IMR-90 (cell line): ENCODE data around the gene SSTR4. TPM values are rescaled to one million over a fixed set of nuclear protein-coding genes. Genes with fewer than 3 reads are reported as not detected.

Experiments
- ATAC-seq: fragments of 200-7000 bp; cut with Tn5 transposase; 2 replicates; pipeline ENCODE4 v1.9.1; 2020; ENCODE audit warnings: low read depth, mild to moderate bottlenecking, moderate library complexity
- BruUV-seq: library from RNA; stranded (reverse); fragments of 400-500 nt; replicated peaks from 2 replicates; lab custom pipeline; 2021; lab: Mats Ljungman, UMichigan
- CTCF ChIA-PET: fragments of 300-600 bp; formaldehyde crosslinking; extraction: SDS; loops from one replicate; lab custom pipeline; 2021; ENCODE audit warnings: antibody characterized with exemption; lab: Yijun Ruan, JAX
- POLR2A ChIA-PET: fragments of 300-600 bp; sonication (Branson Sonifier 250); formaldehyde crosslinking; loops from one replicate; lab custom pipeline; 2022; ENCODE audit warnings: antibody characterized with exemption; ENCODE audit not compliant: unreplicated experiment; lab: Charles Lee
- DNase-seq: peaks from one replicate; pipeline ENCODE4 v3.0.0; 2013
- H2AFZ ChIP-seq: replicated peaks from 2 replicates; pipeline ENCODE3; 2013; ENCODE audit warnings: low read length, mild to moderate bottlenecking; ENCODE audit not compliant: poor library complexity
- H2AK5ac ChIP-seq: 2 replicates; pipeline ENCODE4 v1.6.1; 2013; ENCODE audit warnings: low read depth, low read length, inconsistent platforms
- H2AK9ac ChIP-seq: replicated peaks from 2 replicates; pipeline ENCODE3; 2013; ENCODE audit warnings: mild to moderate bottlenecking, low read depth, low read length, moderate library complexity; ENCODE audit not compliant: poor library complexity
- H2BK120ac ChIP-seq: 2 replicates; pipeline ENCODE4 v1.6.1; 2013; ENCODE audit warnings: low read depth, low read length, inconsistent platforms
- H2BK15ac ChIP-seq: 3 replicates; pipeline ENCODE4 v1.6.1; 2013; ENCODE audit warnings: low read depth, low read length, inconsistent platforms
- H2BK20ac ChIP-seq: 2 replicates; pipeline ENCODE4 v1.6.1; 2013; ENCODE audit warnings: low read depth, mild to moderate bottlenecking, inconsistent platforms, low read length, moderate library complexity
- H2BK5ac ChIP-seq: 2 replicates; pipeline ENCODE4 v1.6.1; 2013; ENCODE audit warnings: mild to moderate bottlenecking, low read depth, low read length, inconsistent platforms; ENCODE audit not compliant: poor library complexity, severe bottlenecking
- H3K14ac ChIP-seq: replicated peaks from 2 replicates; pipeline ENCODE4 v1.6.1; 2013; ENCODE audit warnings: low read depth, low read length, inconsistent platforms
- H3K18ac ChIP-seq: 2 replicates; pipeline ENCODE4 v1.6.1; 2013; ENCODE audit warnings: low read depth, low read length, control low read depth
- H3K23ac ChIP-seq: 2 replicates; pipeline ENCODE4 v1.6.1; 2013; ENCODE audit warnings: low read depth, low read length, inconsistent platforms
- H3K27ac ChIP-seq: 2 replicates; pipeline ENCODE4 v1.5.1; 2013; ENCODE audit warnings: mild to moderate bottlenecking, control low read depth, low read length; ENCODE audit not compliant: insufficient read depth
- H3K27me3 ChIP-seq: 2 replicates; pipeline ENCODE4 v1.6.1; 2013; ENCODE audit warnings: low read length; ENCODE audit not compliant: control insufficient read depth, insufficient read depth
- H3K36me3 ChIP-seq: 2 replicates; pipeline ENCODE4 v1.6.1; 2013; ENCODE audit warnings: low read length, mixed read lengths; ENCODE audit not compliant: control insufficient read depth, insufficient read depth
- H3K4ac ChIP-seq: 2 replicates; pipeline ENCODE4 v1.6.1; 2013; ENCODE audit warnings: low read depth, low read length, inconsistent platforms
- H3K4me1 ChIP-seq: 2 replicates; pipeline ENCODE4 v1.6.1; 2013; ENCODE audit warnings: low read length, mixed read lengths; ENCODE audit not compliant: control insufficient read depth, insufficient read depth
- H3K4me2 ChIP-seq: 2 replicates; pipeline ENCODE4 v1.6.1; 2013; ENCODE audit warnings: low read depth, mild to moderate bottlenecking, control low read depth, low read length, moderate library complexity
- H3K4me3 ChIP-seq: 2 replicates; pipeline ENCODE4 v1.5.1; 2013; ENCODE audit warnings: low read depth, mild to moderate bottlenecking, control low read depth, low read length, moderate library complexity; ENCODE audit not compliant: insufficient read depth
- H3K56ac ChIP-seq: 2 replicates; pipeline ENCODE4 v1.6.1; 2013; ENCODE audit warnings: low read length, inconsistent platforms; ENCODE audit not compliant: insufficient read depth; ENCODE audit errors: extremely low read depth
- H3K79me1 ChIP-seq, 2 experiments: 2 replicates each; pipeline ENCODE4 v1.6.1; 2013; ENCODE audit warnings: low read length in 2 of 2, inconsistent platforms in 1 of 2, low read depth in 1 of 2
- H3K9ac ChIP-seq: 2 replicates; pipeline ENCODE4 v1.6.1; 2013; ENCODE audit warnings: low read depth, low read length, control low read depth
- H3K9me1 ChIP-seq: 2 replicates; pipeline ENCODE4 v1.6.1; 2013; ENCODE audit warnings: low read length, inconsistent platforms; ENCODE audit not compliant: insufficient read depth
- H3K9me3 ChIP-seq: 2 replicates; pipeline ENCODE4 v1.6.1; 2013; ENCODE audit warnings: low read length; ENCODE audit not compliant: control insufficient read depth, insufficient read depth
- H4K20me1 ChIP-seq: 2 replicates; pipeline ENCODE4 v1.6.1; 2013; ENCODE audit warnings: low read length, inconsistent platforms; ENCODE audit not compliant: insufficient read depth
- H4K5ac ChIP-seq: 2 replicates; pipeline ENCODE4 v1.6.1; 2013; ENCODE audit warnings: mild to moderate bottlenecking, low read depth, low read length, control low read depth
- H4K8ac ChIP-seq, 2 experiments: 2 replicates each; pipeline ENCODE4 v1.6.1; 2013; ENCODE audit warnings: low read depth in 2 of 2, low read length in 2 of 2, control low read depth in 1 of 2, inconsistent platforms in 1 of 2
- H4K91ac ChIP-seq: 2 replicates; pipeline ENCODE4 v1.6.1; 2013; ENCODE audit warnings: low read depth, low read length, inconsistent platforms; ENCODE audit not compliant: insufficient read depth
- BHLHE40 ChIP-seq: fragments of 150-350 bp; IDR thresholded peaks from 2 replicates; pipeline ENCODE4 v1.6.1; 2016; ENCODE audit warnings: mild to moderate bottlenecking, low read depth, low read length
- CEBPB ChIP-seq: IDR thresholded peaks from 2 replicates; pipeline ENCODE4 v1.6.1; 2012; ENCODE audit warnings: low read depth, low read length, improper control_type of control experiment
- CHD1 ChIP-seq: IDR thresholded peaks from 2 replicates; pipeline ENCODE4 v1.6.1; 2012; ENCODE audit warnings: low read depth, low read length, improper control_type of control experiment
- CTCF ChIP-seq: conservative IDR thresholded peaks from 2 replicates; pipeline ENCODE4 v1.5.1; 2012; ENCODE audit warnings: mild to moderate bottlenecking, low read depth, low read length, improper control_type of control experiment
- ELK1 ChIP-seq: fragments of 150-350 bp; IDR thresholded peaks from 2 replicates; pipeline ENCODE4 v1.6.1; 2016; ENCODE audit warnings: low read depth, mild to moderate bottlenecking, low read length, moderate library complexity, borderline replicate concordance
- FOS ChIP-seq: fragments of 150-350 bp; IDR thresholded peaks from 2 replicates; pipeline ENCODE4 v1.6.1; 2016; ENCODE audit warnings: low read depth, low read length
- MAFK ChIP-seq: IDR thresholded peaks from 2 replicates; pipeline ENCODE4 v1.6.1; 2012; ENCODE audit warnings: low read depth, low read length, improper control_type of control experiment
- MAZ ChIP-seq: IDR thresholded peaks from 2 replicates; pipeline ENCODE4 v1.6.1; 2012; ENCODE audit warnings: low read depth, mild to moderate bottlenecking, low read length, improper control_type of control experiment, moderate library complexity, borderline replicate concordance
- MXI1 ChIP-seq: IDR thresholded peaks from 2 replicates; pipeline ENCODE4 v1.6.1; 2012; ENCODE audit warnings: low read depth, mild to moderate bottlenecking, low read length, moderate library complexity, borderline replicate concordance
- NFE2L2 ChIP-seq: fragments of 150-350 bp; IDR thresholded peaks from 2 replicates; pipeline ENCODE4 v1.6.1; 2016; ENCODE audit warnings: low read depth, mild to moderate bottlenecking, low read length
- POLR2A ChIP-seq: IDR thresholded peaks from 2 replicates; pipeline ENCODE4 v1.6.1; 2012; ENCODE audit warnings: mild to moderate bottlenecking, low read depth, low read length
- RAD21 ChIP-seq: IDR thresholded peaks from 2 replicates; pipeline ENCODE4 v1.6.1; 2012; ENCODE audit warnings: low read length, improper control_type of control experiment
- RCOR1 ChIP-seq: IDR thresholded peaks from 2 replicates; pipeline ENCODE4 v1.6.1; 2012; ENCODE audit warnings: mild to moderate bottlenecking, low read length, improper control_type of control experiment; ENCODE audit not compliant: insufficient replicate concordance
- RFX5 ChIP-seq: IDR thresholded peaks from 2 replicates; pipeline ENCODE4 v1.8.0; 2012; ENCODE audit warnings: low read depth, mild to moderate bottlenecking, low read length, moderate library complexity
- SMC3 ChIP-seq: fragments of 150-350 bp; IDR thresholded peaks from 2 replicates; pipeline ENCODE4 v1.6.1; 2016; ENCODE audit warnings: low read depth, mild to moderate bottlenecking, antibody characterized with exemption, low read length, moderate library complexity
- USF2 ChIP-seq: fragments of 150-350 bp; IDR thresholded peaks from 2 replicates; pipeline ENCODE4 v1.6.1; 2017; ENCODE audit warnings: mild to moderate bottlenecking, antibody characterized with exemption, low read length, low read depth
- WGBS, 2 experiments: methylation state at CpG; one replicate each; pipeline versions ENCODE4 v1.1.5 to v1.1.7; 2013; ENCODE audit warnings: missing lambda C conversion rate in 2 of 2; ENCODE audit not compliant: insufficient read length in 1 of 2; ENCODE audit errors: extremely low coverage in 2 of 2; 5-methylcytosine and 5-hydroxymethylcytosine counted together
- dilution Hi-C: fragments of 300-500 bp; cut with HindIII; formaldehyde crosslinking; loops from one replicate; pipeline ENCODE4 v1.14.3; 2018; ENCODE audit warnings: low sequenced_read_pairs; ENCODE audit not compliant: unreplicated experiment
- in situ Hi-C: fragments of 300-500 bp; cut with MboI; formaldehyde crosslinking; loops from 3 replicates; pipeline ENCODE4 v1.14.3; 2019; ENCODE audit warnings: low sequenced_read_pairs, inconsistent platforms, mixed read lengths
- intact Hi-C: fragments of 100-400 bp; cut with micrococcal nuclease; formaldehyde crosslinking; loops from 2 replicates; pipeline ENCODE4 v1.10.0; 2022
- polyA plus RNA-seq, 3 experiments: library from polyadenylated mRNA; depleted of rRNA; stranded (reverse); fragments of >200 nt; gene quantifications; 2 replicates each; pipeline ENCODE4 v1.2.3, GENCODE V29; 2012; ENCODE audit warnings: low replicate concordance in 1 of 3
- total RNA-seq: library from RNA; depleted of rRNA; stranded (reverse); fragments of >200 nt; gene quantifications from 2 replicates; pipeline ENCODE4 v1.2.3, GENCODE V29; 2012

SSTR4 gene
- total and polyA plus RNA-seq, 2 of the 4 experiments (the other 2 are of a cell fraction) = not detected

- no peaks in the 10 kb centered on the region for H3K36me3 ChIP-seq
- no peak overlapping the region for H4K91ac ChIP-seq
- no peaks in the 10 kb centered on the region for H3K9me1 ChIP-seq
- no peak overlapping the region for H4K8ac ChIP-seq
- ATAC-seq (no peak), DNase-seq (no peak)
- no peak overlapping the region for H4K5ac ChIP-seq
- 0% methylated on average over 1 of the region's 6 CpGs; no CpG with 5 or more reads in 1 of the 2 experiments for WGBS, 2 experiments
- H3K23ac ChIP-seq = no peak overlapping the region
- ChIA-PET POLR2A (no interaction called here), CTCF (no interaction called here)
- TF ChIP-seq MAFK = no peak
- no peak for TF ChIP-seq MAZ
- TF ChIP-seq ELK1 = no peak
- TF ChIP-seq SMC3 = no peak
- TF ChIP-seq MXI1 = no peak
- TF ChIP-seq CHD1 = no peak
- TF ChIP-seq CEBPB = no peak
- TF ChIP-seq RCOR1 = no peak
- no peak for TF ChIP-seq USF2
- TF ChIP-seq FOS = no peak
- TF ChIP-seq RAD21 = no peak
- TF ChIP-seq BHLHE40 = no peak
- no peak for TF ChIP-seq NFE2L2
- TF ChIP-seq RFX5 = no peak
- no peak for TF ChIP-seq POLR2A
- TF ChIP-seq CTCF = no peak
- H3K27ac ChIP-seq = no peak overlapping the region
- H2BK120ac ChIP-seq = no peak overlapping the region
- no peak overlapping the region for H3K18ac ChIP-seq
- in situ Hi-C loops = no loop called here
- peaks cover 4% of the 10 kb centered on the region for H3K27me3 ChIP-seq
- H2BK5ac ChIP-seq = no peak overlapping the region
- no peak overlapping the region for H3K4me2 ChIP-seq
- no peak overlapping the region for H2BK20ac ChIP-seq
- no peak overlapping the region for H2AK5ac ChIP-seq
- dilution Hi-C loops = no loop called here
- H3K79me1 ChIP-seq = no peaks in the 10 kb centered on the region
- intact Hi-C loops = no loop called here
- H3K4me3 ChIP-seq = no peak overlapping the region
- BruUV-seq = no TSS peak
- H4K20me1 ChIP-seq = no peaks in the 10 kb centered on the region
- H3K4me1 ChIP-seq = no peaks in the 10 kb centered on the region
- H3K56ac ChIP-seq = no peak overlapping the region
- no peak overlapping the region for H2AK9ac ChIP-seq
- H2BK15ac ChIP-seq = no peak overlapping the region
- H2AFZ ChIP-seq = no peak overlapping the region
- H3K4ac ChIP-seq = no peak overlapping the region
- H3K9me3 ChIP-seq = no peaks in the 10 kb centered on the region
- no peak overlapping the region for H3K9ac ChIP-seq
- no peak overlapping the region for H3K14ac ChIP-seq
Observed at GRCh38 chr20:23000232-23000947, 34.7 kb upstream of the SSTR4 start.
